Endothelial cell of umbilical vein (primary cell): Measurements from ENCODE around the gene FMNL2. TPM values are rescaled to one million over a fixed set of nuclear protein-coding genes. Genes with fewer than 3 reads are reported as not detected.
A peak's percentile ranks its signal among the peaks of the same experiment; 100 is the strongest.

ENCODE experiments used
- BruUV-seq: library from RNA; stranded (reverse); fragments of 400-500 nt; replicated peaks from 2 replicates; lab custom pipeline; 2021; lab: Mats Ljungman, UMichigan
- CTCF ChIA-PET: fragments of 300-600, 350-600 bp; sonication (Branson Sonifier 250); formaldehyde crosslinking; loops from one replicate; lab custom pipeline; 2021; ENCODE audit warnings: antibody characterized with exemption, inconsistent platforms; lab: Charles Lee
- POLR2A ChIA-PET: fragments of 300-600, 350-600 bp; sonication (Branson Sonifier 250); formaldehyde crosslinking; loops from one replicate; lab custom pipeline; 2021; ENCODE audit warnings: antibody characterized with exemption, inconsistent platforms; lab: Charles Lee
- DNase-seq: peaks from one replicate; pipeline ENCODE4 v3.0.0-alpha.2; 2011; ENCODE audit warnings: low read depth, low spot score
- FAIRE-seq: peaks from 2 replicates; lab custom pipeline; 2011; peaks lifted over from hg19 to GRCh38; lab: Jason Lieb, UNC
- H2AFZ ChIP-seq: 2 replicates; pipeline ENCODE4 v1.6.0; 2012; ENCODE audit warnings: low read depth, low read length, control low read depth, inconsistent platforms
- H3K27ac ChIP-seq: 2 replicates; pipeline ENCODE4 v1.5.1; 2011; ENCODE audit warnings: low read depth, mild to moderate bottlenecking, control low read depth, low read length, moderate library complexity; ENCODE audit not compliant: insufficient read depth
- H3K27me3 ChIP-seq, 2 experiments: 2 replicates each; pipeline versions ENCODE4 v1.6.0 to v1.6.1; 2011; ENCODE audit warnings: low read length in 2 of 2, mixed read lengths in 1 of 2; ENCODE audit not compliant: control insufficient read depth in 2 of 2, insufficient read depth in 2 of 2
- H3K36me3 ChIP-seq, 2 experiments: 2 replicates in 1 of 2; 3 replicates in 1 of 2; pipeline ENCODE4 v1.5.1; 2011; ENCODE audit warnings: low read length in 2 of 2, mild to moderate bottlenecking in 1 of 2, moderate library complexity in 1 of 2; ENCODE audit not compliant: control insufficient read depth in 2 of 2, insufficient read depth in 2 of 2; ENCODE audit errors: extremely low read depth in 1 of 2
- H3K4me1 ChIP-seq: 3 replicates; pipeline ENCODE4 v1.5.1; 2011; ENCODE audit warnings: mild to moderate bottlenecking, low read length; ENCODE audit not compliant: control insufficient read depth, insufficient read depth; ENCODE audit errors: extremely low read depth
- H3K4me2 ChIP-seq: 2 replicates; pipeline ENCODE4 v1.6.1; 2011; ENCODE audit warnings: low read length, control low read depth, mixed read lengths; ENCODE audit not compliant: insufficient read depth
- H3K4me3 ChIP-seq, 3 experiments: fragments of 200-600 bp in 1 of 3; sonication (generic), shearing (Covaris generic) in 1 of 3; replicated peaks in 1 of 3; 2 replicates each; pipeline ENCODE4 v1.5.1; 2011 to 2016; ENCODE audit warnings: control low read depth in 3 of 3, low read length in 3 of 3, mild to moderate bottlenecking in 2 of 3, inconsistent platforms in 1 of 3, low read depth in 1 of 3, moderate library complexity in 1 of 3; ENCODE audit not compliant: insufficient read depth in 1 of 3
- H3K79me2 ChIP-seq: 2 replicates; pipeline ENCODE4 v1.6.0; 2012; ENCODE audit warnings: low read length, inconsistent platforms; ENCODE audit not compliant: control insufficient read depth, insufficient read depth
- H3K9ac ChIP-seq: replicated peaks from 2 replicates; pipeline ENCODE3; 2011; ENCODE audit warnings: low read length, control low read depth; ENCODE audit not compliant: insufficient read depth; ENCODE audit errors: extremely low read depth
- H3K9me1 ChIP-seq: replicated peaks from 3 replicates; pipeline ENCODE4 v1.6.0; 2011; ENCODE audit warnings: mild to moderate bottlenecking, low read length; ENCODE audit not compliant: control insufficient read depth, insufficient read depth; ENCODE audit errors: extremely low read depth
- H3K9me3 ChIP-seq: replicated peaks from 2 replicates; pipeline ENCODE4 v1.5.1; 2012; ENCODE audit warnings: low read length, inconsistent platforms; ENCODE audit not compliant: control insufficient read depth, insufficient read depth
- H4K20me1 ChIP-seq: replicated peaks from 2 replicates; pipeline ENCODE3; 2011; ENCODE audit warnings: mild to moderate bottlenecking, low read length; ENCODE audit not compliant: control insufficient read depth, insufficient read depth; ENCODE audit errors: extremely low read depth
- CTCF ChIP-seq, 2 donors: IDR thresholded peaks; 1 replicate in 1 of 2; 2 replicates in 1 of 2; pipeline ENCODE4 v1.5.1; 2011; ENCODE audit warnings: low read length in 2 of 2, mild to moderate bottlenecking in 2 of 2, moderate library complexity in 2 of 2, control low read depth in 1 of 2, inconsistent platforms in 1 of 2, low read depth in 1 of 2; ENCODE audit not compliant: insufficient read depth in 1 of 2; ENCODE audit errors: extremely low read depth in 1 of 2
- FOS ChIP-seq: IDR thresholded peaks from 2 replicates; pipeline ENCODE4 v1.6.1; 2011; ENCODE audit warnings: mild to moderate bottlenecking, low read length, moderate library complexity, borderline replicate concordance; ENCODE audit not compliant: insufficient read depth
- MAX ChIP-seq: IDR thresholded peaks from 2 replicates; pipeline ENCODE4 v1.6.1; 2011; ENCODE audit not compliant: insufficient read depth, insufficient read length
- MYC ChIP-seq: IDR thresholded peaks from one replicate; pipeline ENCODE4 v1.6.1; 2011; ENCODE audit warnings: mild to moderate bottlenecking, low read depth, low read length
- POLR2A ChIP-seq: IDR thresholded peaks from 2 replicates; pipeline ENCODE4 v1.6.1; 2012; ENCODE audit warnings: low read depth, mild to moderate bottlenecking, control low read depth, low read length
- dilution Hi-C: fragments of 300-500 bp; cut with MboI; formaldehyde crosslinking; loops from one replicate; pipeline ENCODE4 v1.15.0; 2019; ENCODE audit warnings: low sequenced_read_pairs; ENCODE audit not compliant: extremely low pct_ligation_motif_present
- intact Hi-C: fragments of 100-400 bp; cut with micrococcal nuclease; formaldehyde crosslinking; loops from one replicate; pipeline ENCODE4 v1.10.0; 2022
- polyA plus RNA-seq, 4 experiments: library from polyadenylated mRNA; depleted of rRNA in 3 of 4; stranded (reverse) in 3 of 4; unstranded in 1 of 4; fragments of >200 nt; gene quantifications; 2 replicates each; pipeline versions ENCODE4 v1.2.1 to v1.2.3, GENCODE V29; 2011 to 2012; ENCODE audit warnings: missing spikeins in 1 of 4
- total RNA-seq: library from RNA; stranded (reverse); gene quantifications from 2 replicates; pipeline ENCODE4 v1.2.3, GENCODE V29; 2021

FMNL2 gene
- total and polyA plus RNA-seq, 2 donors (not counting 3 experiments of a cell fraction or from before 2014, with no cell fraction given) = 8.3 to 28.0 TPM

DNA sequence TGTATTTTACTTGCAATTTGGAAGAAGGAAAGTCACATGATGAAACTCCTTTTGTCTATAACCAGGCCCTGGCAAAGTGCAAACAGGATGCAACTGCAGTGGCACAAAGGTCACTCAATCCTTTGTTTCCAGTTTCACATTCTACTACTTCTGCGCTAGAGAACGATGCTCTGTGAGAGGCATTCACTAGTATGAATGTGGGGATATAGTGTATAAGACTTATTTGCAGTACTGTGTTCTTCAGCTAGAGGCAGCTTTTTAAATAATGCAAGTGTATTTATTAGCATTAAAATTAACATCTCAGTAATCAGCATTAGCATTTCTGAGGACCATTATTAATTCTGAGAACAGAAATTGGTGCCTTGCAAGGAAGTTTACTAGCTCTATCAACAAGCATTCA, 313.4 kb downstream of the FMNL2 start:
- TSS peak; percentile 43 for BruUV-seq
- peaks cover 5% of the 10 kb centered on the region for H3K4me1 ChIP-seq

More for the DNA sequence above, 313.4 kb downstream of the FMNL2 start:
- intact Hi-C loops = no loop called here
- Histone ChIP-seq H3K4me2 (no peak overlapping the region), H3K9me3 (no peaks in the 10 kb centered on the region), H3K36me3 (peaks cover 2 to 5% of the 10 kb centered on the region in 2 experiments), H3K79me2 (no peaks in the 10 kb centered on the region), H3K9ac (no peak overlapping the region), H3K4me3 (no peak overlapping the region), H4K20me1 (no peaks in the 10 kb centered on the region), H2AFZ (no peak overlapping the region), H3K27me3 (no peaks in the 10 kb centered on the region), H3K9me1 (no peaks in the 10 kb centered on the region), H3K27ac (no peak overlapping the region)
- peak in 1 of 2 donors; percentile 16 for TF ChIP-seq CTCF (IDR thresholded peaks at IDR 0.05; ENCODE audit: extremely low read depth in 1 of 2, insufficient read depth in 1 of 2, low read depth in 1 of 2, low read length in 2 of 2)
- no peak for TF ChIP-seq MYC
- TF ChIP-seq POLR2A = no peak
- TF ChIP-seq MAX = no peak
- TF ChIP-seq FOS = no peak
- dilution Hi-C loops = no loop called here
- ChIA-PET POLR2A (interaction anchor here (0.9 to 1.0 kb wide), 2 partner anchors 12 to 69 kb away, joined by 3 to 4 read pairs; partner anchors contain the start of gene PRPF40A), CTCF (interaction anchor here (0.9 to 3.8 kb wide), 9 partner anchors 8 to 611 kb away, joined by 3 to 30 read pairs (median 6); partner anchors contain the start of gene STAM2)
- DNase-seq (peak; percentile 57), FAIRE-seq (peak; percentile 64)
